Bronchial epithelial cell (primary cell): ENCODE measurements around the gene GSG1L2. TPM values are rescaled to one million over a fixed set of nuclear protein-coding genes. Genes with fewer than 3 reads are reported as not detected.
A peak's percentile ranks its signal among the peaks of the same experiment; 100 is the strongest.

ENCODE experiments used
- DNase-seq: peaks from one replicate; pipeline ENCODE4 v3.0.0-alpha.2; 2010; ENCODE audit warnings: low read depth
- FAIRE-seq: peaks from 2 replicates; lab custom pipeline; 2011; peaks lifted over from hg19 to GRCh38; lab: Jason Lieb, UNC
- H3K27me3 ChIP-seq: 2 replicates; pipeline ENCODE4 v1.5.1; 2011; ENCODE audit warnings: low read length; ENCODE audit not compliant: control insufficient read depth, insufficient read depth
- H3K36me3 ChIP-seq: 2 replicates; pipeline ENCODE4 v1.5.1; 2011; ENCODE audit warnings: low read length; ENCODE audit not compliant: control insufficient read depth, insufficient read depth
- H3K4me3 ChIP-seq: 2 replicates; pipeline ENCODE4 v1.5.1; 2011; ENCODE audit warnings: mild to moderate bottlenecking, low read depth, low read length, control low read depth
- CTCF ChIP-seq: IDR thresholded peaks from 2 replicates; pipeline ENCODE4 v1.5.1; 2011; ENCODE audit warnings: mild to moderate bottlenecking, moderate library complexity, low read length, control low read depth, inconsistent platforms; ENCODE audit not compliant: insufficient read depth, severe bottlenecking
- total RNA-seq: library from RNA; depleted of rRNA; stranded (reverse); fragments of >200 nt; gene quantifications from 2 replicates; pipeline ENCODE4 v1.2.1, GENCODE V29; 2014

Gene GSG1L2
- total RNA-seq, 1 donor from 2014 or later = not detected

- TF ChIP-seq CTCF = no peak
- Histone ChIP-seq H3K36me3 (no peaks in the 10 kb centered on the region), H3K27me3 (no peaks in the 10 kb centered on the region), H3K4me3 (no peak overlapping the region)
- FAIRE-seq = no peak
- no peak for DNase-seq
These were observed 7.4 kb downstream of the GSG1L2 start for GRCh38 chr17:9814337-9814945.

DNA sequence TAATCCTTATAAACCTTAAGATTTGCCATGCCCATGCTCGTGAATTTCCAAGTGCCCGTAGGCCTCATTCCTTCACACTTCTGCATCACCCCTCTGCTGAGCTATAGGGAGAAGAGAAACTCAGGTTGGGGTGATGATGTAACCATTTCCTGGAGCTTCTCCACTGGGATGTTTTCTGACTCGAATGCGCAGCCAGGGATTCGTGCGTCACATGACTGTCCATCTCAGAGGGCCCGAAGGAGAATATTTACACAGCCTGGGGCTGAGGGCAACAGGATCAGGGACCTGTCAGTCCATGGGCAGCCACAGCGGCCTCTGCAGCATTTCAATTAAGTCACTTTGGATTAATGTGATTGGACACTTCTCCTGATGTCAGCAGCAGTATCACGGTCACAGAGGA lies 8.7 kb downstream of the GSG1L2 start:
- Histone ChIP-seq H3K36me3 (no peaks in the 10 kb centered on the region), H3K4me3 (no peak overlapping the region), H3K27me3 (no peaks in the 10 kb centered on the region)
- no peak for TF ChIP-seq CTCF
- FAIRE-seq = no peak
- no peak for DNase-seq

DNA sequence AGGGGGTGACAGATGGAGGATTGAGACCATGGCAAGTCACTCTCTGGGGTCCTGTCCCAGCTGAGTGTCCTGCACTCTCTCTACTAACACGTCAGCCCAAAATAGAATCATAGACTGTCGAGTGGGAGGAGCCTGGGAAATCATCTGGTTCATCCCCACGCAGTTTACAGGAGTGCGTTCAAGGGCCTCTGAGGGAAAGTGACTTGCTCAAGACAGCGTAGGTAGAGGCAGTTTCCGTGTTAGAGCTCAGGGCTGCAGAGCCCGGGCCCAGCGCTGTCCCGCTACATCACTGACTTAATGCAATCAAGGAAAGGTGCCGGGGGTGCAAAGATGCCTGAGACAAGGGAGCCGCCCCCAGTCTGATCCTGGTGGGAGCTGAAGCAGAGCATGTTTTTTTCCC lies 10.3 kb downstream of the GSG1L2 start:
- no peak for TF ChIP-seq CTCF
- Histone ChIP-seq H3K36me3 (no peaks in the 10 kb centered on the region), H3K4me3 (no peak overlapping the region), H3K27me3 (no peaks in the 10 kb centered on the region)
- no peak for DNase-seq
- no peak for FAIRE-seq

DNA sequence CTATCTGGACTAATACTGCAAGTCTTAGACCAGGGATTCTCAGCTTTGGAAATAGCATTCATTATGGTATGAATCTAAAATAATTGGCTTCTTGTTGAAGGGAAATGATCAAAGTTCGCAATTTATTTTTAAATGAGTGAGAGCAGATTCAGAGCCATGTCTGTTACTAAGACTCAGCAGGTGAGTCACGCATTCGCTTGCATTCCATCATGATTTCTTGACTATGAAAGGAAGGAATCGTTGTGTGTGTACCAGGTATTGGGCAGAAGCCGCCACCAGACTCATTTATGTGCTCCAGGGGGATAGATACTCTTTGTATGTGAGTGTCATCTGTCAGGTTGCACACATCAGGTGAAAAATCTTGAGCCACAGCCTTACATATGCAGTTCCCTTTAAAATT lies 10.8 kb downstream of the GSG1L2 start:
- Histone ChIP-seq H3K27me3 (no peaks in the 10 kb centered on the region), H3K4me3 (no peak overlapping the region), H3K36me3 (no peaks in the 10 kb centered on the region)
- no peak for TF ChIP-seq CTCF
- peak; percentile 42 for DNase-seq
- no peak for FAIRE-seq

GRCh38 chr17:9810100-9810949 lies 11.6 kb downstream of the GSG1L2 start:
- H3K36me3 ChIP-seq = no peaks in the 10 kb centered on the region
- H3K4me3 ChIP-seq = no peak overlapping the region
- no peak for TF ChIP-seq CTCF
- DNase-seq (no peak), FAIRE-seq (no peak)
- H3K27me3 ChIP-seq = no peaks in the 10 kb centered on the region

DNA sequence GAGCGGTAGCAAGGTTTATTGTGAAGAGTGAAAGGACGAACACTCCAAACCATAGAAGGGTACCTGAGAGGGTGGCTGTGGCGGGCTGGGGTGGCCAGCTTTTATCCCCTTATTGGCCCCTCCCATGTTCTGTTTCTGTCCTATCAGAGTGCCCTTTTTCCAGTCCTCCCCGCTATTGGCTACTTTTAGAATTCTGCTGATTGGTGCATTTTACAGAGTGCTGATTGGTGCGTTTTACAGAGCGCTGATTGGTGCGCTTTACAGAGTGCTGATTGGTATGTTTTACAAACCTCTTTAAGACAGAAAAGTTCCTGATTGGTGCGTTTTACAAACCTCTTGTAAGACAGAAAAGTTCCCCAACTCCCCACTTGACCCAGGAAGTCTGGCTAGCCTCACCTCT lies 12.5 kb downstream of the GSG1L2 start:
- Histone ChIP-seq H3K36me3 (no peaks in the 10 kb centered on the region), H3K27me3 (no peaks in the 10 kb centered on the region), H3K4me3 (no peak overlapping the region)
- no peak for TF ChIP-seq CTCF
- DNase-seq = no peak
- FAIRE-seq = no peak
